Omental fat pad (tissue), 4 donors: Measurements from ENCODE around the gene PLPP6. TPM values are rescaled to one million over a fixed set of nuclear protein-coding genes. Genes with fewer than 3 reads are reported as not detected.
"Not testable (repeated sequence)": the region's sequence is repeated elsewhere in the genome, so short reads cannot be mapped to it uniquely, and the experiment has no call there.

ENCODE experiments used
- ATAC-seq: fragments of 150-250 bp; one replicate; pipeline ENCODE4 v1.9.1; 2016; ENCODE audit warnings: mild to moderate bottlenecking, moderate library complexity; ENCODE audit not compliant: low FRiP score
- DNase-seq: peaks from one replicate; pipeline ENCODE4 v3.0.0-alpha.2; 2019; ENCODE audit warnings: low spot score
- total RNA-seq, 4 donors: library from RNA; depleted of rRNA; stranded (reverse); fragments of >200 nt; gene quantifications; one replicate each; pipeline ENCODE4 v1.1.0, GENCODE V29; 2016
- TF ChIP-seq, protein P1 (sequence below), 3 donors: fragments of 450-650 bp; IDR thresholded peaks; one replicate each; pipeline ENCODE4 v1.5.1; 2016 to 2017; ENCODE audit warnings: antibody characterized with exemption in 3 of 3, mild to moderate bottlenecking in 3 of 3, moderate library complexity in 2 of 3

PLPP6 gene
- total RNA-seq, 4 donors from 2014 or later, result 3.4 to 6.0 (median 5.3) TPM

DNA sequence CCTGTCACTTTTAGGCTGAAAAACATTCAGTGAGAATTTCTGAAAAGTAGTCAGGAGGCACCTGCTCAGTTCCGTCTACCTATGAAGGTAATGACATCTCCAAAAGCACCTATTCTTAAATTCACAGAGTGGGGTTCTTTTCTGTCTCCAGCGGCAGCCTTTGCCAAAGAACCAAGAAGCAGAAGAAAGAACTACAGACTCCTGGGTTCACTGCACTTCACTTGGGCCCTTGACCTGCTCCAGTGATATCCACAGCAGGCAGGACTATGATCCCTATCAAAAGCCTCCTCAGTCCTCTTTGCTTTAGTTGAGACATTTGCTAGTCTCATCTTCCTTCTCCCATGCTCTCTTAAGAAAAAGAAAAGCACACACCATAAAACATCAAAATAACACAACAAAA is 19.7 kb upstream of the PLPP6 start:
- DNase-seq (no peak), ATAC-seq (no peak)
- TF ChIP-seq, protein P1, sequence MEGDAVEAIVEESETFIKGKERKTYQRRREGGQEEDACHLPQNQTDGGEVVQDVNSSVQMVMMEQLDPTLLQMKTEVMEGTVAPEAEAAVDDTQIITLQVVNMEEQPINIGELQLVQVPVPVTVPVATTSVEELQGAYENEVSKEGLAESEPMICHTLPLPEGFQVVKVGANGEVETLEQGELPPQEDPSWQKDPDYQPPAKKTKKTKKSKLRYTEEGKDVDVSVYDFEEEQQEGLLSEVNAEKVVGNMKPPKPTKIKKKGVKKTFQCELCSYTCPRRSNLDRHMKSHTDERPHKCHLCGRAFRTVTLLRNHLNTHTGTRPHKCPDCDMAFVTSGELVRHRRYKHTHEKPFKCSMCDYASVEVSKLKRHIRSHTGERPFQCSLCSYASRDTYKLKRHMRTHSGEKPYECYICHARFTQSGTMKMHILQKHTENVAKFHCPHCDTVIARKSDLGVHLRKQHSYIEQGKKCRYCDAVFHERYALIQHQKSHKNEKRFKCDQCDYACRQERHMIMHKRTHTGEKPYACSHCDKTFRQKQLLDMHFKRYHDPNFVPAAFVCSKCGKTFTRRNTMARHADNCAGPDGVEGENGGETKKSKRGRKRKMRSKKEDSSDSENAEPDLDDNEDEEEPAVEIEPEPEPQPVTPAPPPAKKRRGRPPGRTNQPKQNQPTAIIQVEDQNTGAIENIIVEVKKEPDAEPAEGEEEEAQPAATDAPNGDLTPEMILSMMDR (IDR thresholded peaks at IDR 0.05), result no peak

DNA sequence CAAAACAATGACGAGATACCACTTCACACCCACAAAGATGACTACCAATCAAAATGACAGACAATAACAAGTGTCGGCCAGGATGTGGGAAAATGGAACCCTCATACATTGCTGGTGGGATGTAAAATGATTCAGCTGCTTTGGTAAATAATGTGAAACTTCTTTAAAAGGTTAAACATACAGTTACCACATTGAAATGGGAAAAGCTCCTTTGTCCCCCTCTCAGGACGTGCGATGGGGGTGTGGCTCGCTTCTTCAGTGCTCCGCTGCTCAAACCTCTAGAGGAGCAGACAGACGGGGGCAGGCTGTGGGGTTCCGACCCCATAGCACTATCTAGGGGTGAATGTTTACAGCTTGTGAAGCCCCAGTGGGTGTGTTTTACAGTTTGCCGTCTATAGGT is 8.0 kb upstream of the PLPP6 start:
- ATAC-seq (no peak), DNase-seq (no peak)
- TF ChIP-seq, protein P1 (IDR thresholded peaks at IDR 0.05), result no peak

DNA sequence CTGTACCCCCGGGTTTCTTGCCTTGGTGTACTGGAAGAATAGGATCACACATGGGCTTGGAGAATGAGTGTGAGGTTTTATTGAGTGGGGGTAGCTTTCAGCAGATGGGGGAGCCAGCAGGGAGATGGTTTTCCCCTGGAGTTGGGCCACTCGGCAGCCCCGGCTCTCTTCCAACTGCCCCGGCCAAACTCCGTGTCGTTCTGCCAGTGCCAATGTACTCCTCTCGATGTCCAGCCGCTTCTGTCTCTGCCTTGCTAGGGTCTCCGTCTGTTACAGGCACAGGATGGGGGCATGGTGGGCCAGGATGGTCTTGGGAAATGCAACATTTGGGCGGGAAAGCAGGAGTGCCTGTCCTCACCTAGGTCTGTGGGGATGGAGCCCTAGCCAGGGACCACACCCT is 7.6 kb upstream of the PLPP6 start:
- ATAC-seq, result no peak
- TF ChIP-seq, protein P1 (IDR thresholded peaks at IDR 0.05), result no peak

DNA sequence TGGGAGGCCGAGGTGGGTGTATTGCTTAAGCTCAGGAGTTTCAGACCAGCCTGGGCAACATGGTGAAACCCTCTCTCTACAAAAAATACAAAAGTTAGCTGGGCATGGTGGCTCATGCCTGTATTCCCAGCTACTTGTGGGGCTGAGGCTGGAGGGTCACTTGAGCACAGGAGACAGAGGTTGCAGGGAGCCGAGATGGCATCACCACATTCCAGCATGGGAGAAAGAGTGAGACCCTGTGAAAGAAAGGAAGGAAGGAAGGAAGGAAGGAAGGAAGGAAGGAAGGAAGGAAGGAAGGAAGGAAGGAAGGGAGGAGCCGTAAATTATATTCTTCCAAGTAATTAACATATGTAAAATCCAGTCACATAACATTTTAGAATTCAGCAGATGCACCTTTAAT is 5.9 kb upstream of the PLPP6 start:
- not testable (repeated sequence) for ATAC-seq

More for the DNA sequence above, 7.6 kb upstream of the PLPP6 start:
- DNase-seq, result no peak

DNA sequence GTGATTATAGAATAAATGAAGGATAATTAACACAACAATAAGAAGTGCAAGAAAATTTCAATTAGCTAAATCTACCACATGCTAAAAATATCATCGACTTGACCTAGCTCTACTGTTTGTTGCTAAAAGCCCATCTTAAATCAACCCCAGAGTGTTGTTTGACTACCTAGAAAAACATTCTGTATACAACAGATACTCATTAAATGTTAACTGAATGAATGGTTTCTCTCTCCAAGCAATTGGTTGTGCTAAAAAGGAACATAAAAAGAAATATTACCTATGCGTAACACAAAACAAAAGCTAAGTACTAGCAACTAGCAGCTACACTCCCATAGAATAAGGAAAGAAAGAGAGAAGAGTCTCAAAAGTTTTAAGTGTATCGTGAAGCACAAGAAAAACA is 5.5 kb upstream of the PLPP6 start:
- no peak for ATAC-seq

More for the DNA sequence above, 5.9 kb upstream of the PLPP6 start:
- not testable (repeated sequence) for DNase-seq

DNA sequence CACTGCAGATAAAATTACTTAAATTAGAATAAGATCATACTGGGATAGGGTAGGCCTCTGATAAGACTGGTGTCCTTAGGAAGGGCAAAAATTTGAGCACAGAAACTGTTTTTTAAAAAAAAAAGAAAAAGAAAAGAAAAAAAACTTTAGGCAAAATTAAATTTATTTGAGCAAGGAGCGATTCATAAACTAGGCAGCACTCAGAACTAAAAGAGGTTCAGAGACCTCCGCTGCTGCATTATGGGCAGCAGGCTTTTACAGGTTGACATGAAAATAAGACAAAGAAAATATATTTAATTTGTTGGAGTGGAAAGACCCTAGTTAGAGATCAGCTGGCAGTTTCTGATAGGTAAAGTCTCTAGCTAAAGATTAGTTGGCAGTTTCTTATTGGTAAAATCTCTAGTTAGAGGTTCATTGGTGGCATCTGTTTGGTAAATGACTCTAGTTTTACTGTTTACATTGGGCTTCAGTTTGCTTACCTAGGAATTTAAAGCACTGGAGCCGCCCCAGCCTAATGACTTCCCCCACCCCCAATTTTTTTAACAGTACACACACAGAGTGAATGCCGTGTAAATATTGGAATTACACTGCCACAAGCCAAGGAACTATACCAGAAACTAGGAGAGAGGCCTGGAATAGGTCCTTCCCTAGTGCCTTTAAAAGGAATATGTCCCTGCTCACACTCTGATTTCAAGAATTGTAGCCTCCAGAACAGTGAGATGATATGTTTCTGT is 4.5 kb upstream of the PLPP6 start:
- TF ChIP-seq, protein P1 (IDR thresholded peaks at IDR 0.05), result no peak
- DNase-seq (no peak), ATAC-seq (no peak)

More for the DNA sequence above, 5.5 kb upstream of the PLPP6 start:
- TF ChIP-seq, protein P1 (IDR thresholded peaks at IDR 0.05), result no peak
- no peak for DNase-seq

DNA sequence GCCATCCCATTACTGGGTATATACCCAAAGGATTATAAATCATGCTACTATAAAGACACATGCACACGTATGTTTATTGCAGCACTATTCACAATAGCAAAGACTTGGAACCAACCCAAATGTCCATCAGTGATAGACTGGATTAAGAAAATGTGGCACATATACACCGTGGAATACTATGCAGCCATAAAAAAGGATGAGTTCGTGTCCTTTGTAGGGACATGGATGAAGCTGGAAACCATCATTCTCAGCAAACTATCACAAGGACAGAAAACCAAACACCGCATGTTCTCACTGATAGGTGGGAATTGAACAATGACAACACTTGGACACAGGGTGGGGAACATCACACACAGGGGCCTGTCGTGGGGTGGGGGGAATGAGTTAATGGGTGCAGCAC is 1.4 kb upstream of the PLPP6 start:
- ATAC-seq, DNase-seq: not testable (repeated sequence)

DNA sequence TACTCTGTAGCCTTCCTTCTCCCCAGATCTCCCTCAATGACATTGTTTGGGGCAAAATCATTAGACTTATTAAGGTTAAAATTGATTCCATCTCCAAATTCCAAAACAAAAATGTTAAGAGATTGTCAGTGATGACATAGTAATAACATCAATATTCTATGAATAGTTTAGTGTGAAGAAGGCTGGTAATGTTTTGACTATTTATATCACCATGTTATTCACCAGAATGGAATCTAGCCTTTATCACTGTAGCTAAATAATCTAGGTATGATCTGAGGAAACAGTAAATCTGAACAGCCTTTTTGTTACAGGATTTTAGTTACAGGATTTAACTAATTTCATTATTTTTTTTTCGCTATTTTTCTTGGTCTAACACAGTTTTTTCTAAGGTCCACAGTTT is 929 bp upstream of the PLPP6 start:
- TF ChIP-seq, protein P1 (IDR thresholded peaks at IDR 0.05), result no peak
- no peak for DNase-seq
- no peak for ATAC-seq
